ENCODE measurements around the gene CYP3A7. TPM values are rescaled to one million over a fixed set of nuclear protein-coding genes. Genes with fewer than 3 reads are reported as not detected.

CYP3A7 gene
- total RNA-seq, 1 experiment from 2014 or later: not detected

GRCh38 chr7:99742737-99743394 is 7.9 kb upstream of the CYP3A7 start:
- intact Hi-C loops (cut with micrococcal nuclease): no loop called here
- no peak for ATAC-seq

GRCh38 chr7:99741441-99741795 is 6.4 kb upstream of the CYP3A7 start:
- ChIA-PET POLR2A (ENCODE audit: unreplicated experiment) (no interaction called here), CTCF (no interaction called here)
- no peak for DNase-seq
- H3K9me2 ChIP-seq (replicated peaks; ENCODE audit: low read length): no peaks in the 10 kb centered on the region
- intact Hi-C loops (cut with micrococcal nuclease): no loop called here
- H3K9ac ChIP-seq (ENCODE audit: low read length): no peak overlapping the region
- H3K27me3 ChIP-seq (ENCODE audit: low read length): no peaks in the 10 kb centered on the region
- H3K4me2 ChIP-seq (ENCODE audit: low read length): no peak overlapping the region
- H3K27ac ChIP-seq (ENCODE audit: low read length): no peak overlapping the region
- H3K9me3 ChIP-seq (ENCODE audit: low read length): no peaks in the 10 kb centered on the region
- no TSS peak for BruUV-seq (replicated peaks)
- no peaks in the 10 kb centered on the region for H3K79me2 ChIP-seq (ENCODE audit: low read length)
- H3F3A ChIP-seq (ENCODE audit: low read length, unreplicated experiment): no peaks in the 10 kb centered on the region
- no peaks in the 10 kb centered on the region for H4K20me1 ChIP-seq (ENCODE audit: low read length)
- no peaks in the 10 kb centered on the region for H3K4me1 ChIP-seq (ENCODE audit: insufficient read depth, low read length)
- no peak overlapping the region for H3K4me3 ChIP-seq (ENCODE audit: low read length)
- H3K36me3 ChIP-seq (ENCODE audit: low read depth, low read length): no peaks in the 10 kb centered on the region
- no peak for TF ChIP-seq EZH2phosphoT487 (IDR thresholded peaks at IDR 0.05; ENCODE audit: borderline replicate concordance, low read length)
- TF ChIP-seq CTCF (conservative IDR thresholded peaks at IDR 0.05; ENCODE audit: low read depth, low read length): no peak
- no peak for TF ChIP-seq EZH2 (IDR thresholded peaks at IDR 0.05; ENCODE audit: low read length, unreplicated experiment)
- ATAC-seq: no peak
- H2AFZ ChIP-seq (ENCODE audit: low read length): no peak overlapping the region

More at GRCh38 chr7:99742737-99743394, 7.9 kb upstream of the CYP3A7 start:
- Histone ChIP-seq H3K4me1 (ENCODE audit: insufficient read depth, low read length) (no peaks in the 10 kb centered on the region), H3K4me2 (ENCODE audit: low read length) (no peak overlapping the region), H3K9me3 (ENCODE audit: low read length) (no peaks in the 10 kb centered on the region), H3F3A (ENCODE audit: low read length, unreplicated experiment) (no peaks in the 10 kb centered on the region), H3K79me2 (ENCODE audit: low read length) (no peaks in the 10 kb centered on the region), H3K9me2 (replicated peaks; ENCODE audit: low read length) (no peaks in the 10 kb centered on the region), H3K27me3 (ENCODE audit: low read length) (no peaks in the 10 kb centered on the region), H4K20me1 (ENCODE audit: low read length) (no peaks in the 10 kb centered on the region), H3K36me3 (ENCODE audit: low read depth, low read length) (no peaks in the 10 kb centered on the region), H3K9ac (ENCODE audit: low read length) (no peak overlapping the region), H3K4me3 (ENCODE audit: low read length) (no peak overlapping the region), H3K27ac (ENCODE audit: low read length) (no peak overlapping the region), H2AFZ (ENCODE audit: low read length) (no peak overlapping the region)
- DNase-seq: no peak
- BruUV-seq (replicated peaks): no TSS peak
- CTCF ChIA-PET: no interaction called here
- POLR2A ChIA-PET (ENCODE audit: unreplicated experiment): no interaction called here
- TF ChIP-seq EZH2phosphoT487 (IDR thresholded peaks at IDR 0.05; ENCODE audit: borderline replicate concordance, low read length) (no peak), CTCF (conservative IDR thresholded peaks at IDR 0.05; ENCODE audit: low read depth, low read length) (no peak), EZH2 (IDR thresholded peaks at IDR 0.05; ENCODE audit: low read length, unreplicated experiment) (no peak)

GRCh38 chr7:99740573-99741440 is 5.8 kb upstream of the CYP3A7 start:
- no peaks in the 10 kb centered on the region for H3K79me2 ChIP-seq (ENCODE audit: low read length)
- intact Hi-C loops (cut with micrococcal nuclease): no loop called here
- no peaks in the 10 kb centered on the region for H3K27me3 ChIP-seq (ENCODE audit: low read length)
- H3K9me3 ChIP-seq (ENCODE audit: low read length): no peaks in the 10 kb centered on the region
- DNase-seq (no peak), ATAC-seq (no peak)
- no TSS peak for BruUV-seq (replicated peaks)
- H3K4me3 ChIP-seq (ENCODE audit: low read length): no peak overlapping the region
- H3K36me3 ChIP-seq (ENCODE audit: low read depth, low read length): no peaks in the 10 kb centered on the region
- ChIA-PET POLR2A (ENCODE audit: unreplicated experiment) (no interaction called here), CTCF (no interaction called here)
- H3K27ac ChIP-seq (ENCODE audit: low read length): no peak overlapping the region
- no peaks in the 10 kb centered on the region for H3F3A ChIP-seq (ENCODE audit: low read length, unreplicated experiment)
- no peaks in the 10 kb centered on the region for H3K4me1 ChIP-seq (ENCODE audit: insufficient read depth, low read length)
- no peak overlapping the region for H2AFZ ChIP-seq (ENCODE audit: low read length)
- H3K4me2 ChIP-seq (ENCODE audit: low read length): no peak overlapping the region
- no peak overlapping the region for H3K9ac ChIP-seq (ENCODE audit: low read length)
- TF ChIP-seq CTCF (conservative IDR thresholded peaks at IDR 0.05; ENCODE audit: low read depth, low read length): no peak
- TF ChIP-seq EZH2 (IDR thresholded peaks at IDR 0.05; ENCODE audit: low read length, unreplicated experiment): no peak
- TF ChIP-seq EZH2phosphoT487 (IDR thresholded peaks at IDR 0.05; ENCODE audit: borderline replicate concordance, low read length): no peak
- H3K9me2 ChIP-seq (replicated peaks; ENCODE audit: low read length): no peaks in the 10 kb centered on the region
- H4K20me1 ChIP-seq (ENCODE audit: low read length): no peaks in the 10 kb centered on the region

Data from PC-3 (cell line).